ENCODE measurements around the gene HYAL3. TPM values are rescaled to one million over a fixed set of nuclear protein-coding genes. Genes with fewer than 3 reads are reported as not detected.
A peak's percentile ranks its signal among the peaks of the same experiment; 100 is the strongest.

The HYAL3 gene
- total RNA-seq, 4 donors from 2014 or later = 2.1 to 6.7 (median 3.4) TPM

DNA sequence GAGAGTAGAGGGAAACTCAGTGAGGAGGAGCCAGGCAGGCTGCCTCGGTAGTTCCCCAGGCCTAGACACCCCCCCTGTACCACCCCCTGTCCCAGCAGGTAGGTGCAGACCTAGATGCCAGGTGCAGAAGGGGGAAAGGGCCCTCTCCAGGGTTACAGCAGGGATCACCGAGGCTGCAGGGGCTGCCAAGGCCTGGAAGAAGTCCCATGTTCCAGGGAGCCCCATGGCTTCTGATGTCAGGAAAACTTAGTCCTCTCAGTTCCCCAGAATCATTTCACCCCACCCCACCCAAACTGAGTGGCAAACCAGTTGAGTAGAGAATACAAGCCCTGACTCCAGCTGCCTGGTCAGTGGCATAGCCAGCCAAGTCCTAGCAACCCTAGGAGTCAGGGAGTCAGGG lies 37.7 kb downstream of the HYAL3 start:
- Histone ChIP-seq H3K4me1 (peaks cover 66 to 96% (median 88%) of the 10 kb centered on the region in 4 donors), H3K27ac (replicated peaks in 1 of 4) (peak overlapping the region; percentile 93 to 100 (median 96))
- intact Hi-C loops (cut with DNase I) = no loop called here

DNA sequence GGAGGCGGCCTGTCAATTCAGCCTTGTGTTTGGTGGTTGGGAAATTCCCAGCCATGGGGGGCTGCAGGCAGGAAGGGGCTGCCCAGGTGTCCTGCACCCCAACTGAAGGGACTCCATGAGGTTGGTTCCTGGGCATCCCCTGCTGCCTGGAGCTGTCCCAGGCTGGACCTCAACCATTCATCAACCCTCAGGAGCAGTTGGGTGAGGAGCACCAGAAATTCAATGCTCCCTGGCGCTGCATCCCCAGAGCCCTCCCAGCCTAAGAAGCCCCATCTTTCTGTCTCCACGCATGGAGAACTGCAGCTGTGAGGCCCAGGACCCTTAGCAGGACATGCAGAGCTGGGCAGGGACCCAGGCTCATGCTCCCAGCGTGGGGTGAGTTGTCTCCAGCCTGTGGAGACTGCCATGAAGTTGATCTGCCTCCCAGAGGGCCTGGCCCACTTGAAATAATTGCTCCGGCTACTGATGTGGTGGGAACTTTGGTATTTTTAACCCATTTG lies 38.2 kb downstream of the HYAL3 start:
- 25% methylated on average over 2 of the region's 5 CpGs for WGBS

More for the DNA sequence above, 37.7 kb downstream of the HYAL3 start:
- Histone ChIP-seq H3K9me3 (no peaks in the 10 kb centered on the region), H3K27me3 (no peaks in the 10 kb centered on the region), H3K36me3 (peaks cover 15 to 31% (median 25%) of the 10 kb centered on the region in 4 donors), H3K4me3 (no peak overlapping the region)
- no peak for TF ChIP-seq POLR2A (IDR thresholded peaks at IDR 0.05; ENCODE audit: low read depth)
- TF ChIP-seq POLR2AphosphoS5 (IDR thresholded peaks at IDR 0.05) = no peak
- no peak for TF ChIP-seq CTCF (IDR thresholded peaks at IDR 0.05)
- TF ChIP-seq EP300 (IDR thresholded peaks at IDR 0.05) = no peak
- no peak for DNase-seq (ENCODE audit: extremely low spot score)
- WGBS = 60% methylated on average over 1 of the region's 2 CpGs

DNA sequence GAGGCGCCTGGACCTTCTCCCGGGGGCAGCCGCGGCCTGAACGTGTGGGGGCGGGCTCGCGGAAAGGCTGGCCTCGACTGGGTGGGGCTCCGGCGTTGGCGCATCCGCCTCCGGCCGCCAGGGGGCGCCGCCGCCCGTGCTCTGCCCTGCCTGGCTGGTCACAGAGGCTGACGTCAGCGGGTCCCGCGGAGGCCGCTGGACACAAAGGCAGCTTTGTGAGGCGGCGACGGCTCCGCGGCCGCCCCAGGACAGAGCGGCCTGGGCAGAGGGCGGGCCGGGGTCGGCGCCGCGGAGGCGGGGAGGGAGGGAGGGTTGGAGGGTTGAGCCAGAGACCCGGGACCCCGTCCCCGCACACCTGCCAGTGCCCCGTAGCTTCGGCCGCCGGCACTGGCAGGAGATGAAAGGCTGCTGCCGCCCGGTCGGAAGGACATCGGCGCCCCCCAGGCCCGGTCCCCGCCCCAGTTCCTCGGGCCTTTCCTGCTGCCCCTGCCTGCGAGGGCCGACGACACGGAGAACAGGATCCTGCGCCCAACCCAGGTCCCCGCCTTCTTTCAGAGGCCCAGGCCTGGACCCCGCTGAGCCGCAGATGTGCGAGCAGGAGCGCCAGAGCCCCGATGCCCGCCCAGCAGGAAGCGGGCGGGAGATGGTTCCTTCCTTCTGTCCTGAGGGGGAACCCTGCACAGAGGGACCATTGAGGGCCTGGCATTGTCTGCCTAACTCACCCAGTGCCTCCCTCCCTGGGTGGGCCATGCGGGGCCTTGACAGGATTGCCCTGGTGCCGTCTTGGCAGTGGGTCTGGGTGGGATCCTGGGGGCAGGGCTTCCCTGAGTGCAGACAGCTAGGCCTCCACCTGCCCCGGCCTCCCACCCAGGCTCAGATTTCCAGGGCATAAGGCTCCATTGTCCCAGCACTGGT lies 38.9 kb downstream of the HYAL3 start:
- H3K4me3 ChIP-seq = peak overlapping the region; percentile 59 to 69 (median 64)
- H3K27ac ChIP-seq (replicated peaks in 1 of 4) = peak overlapping the region; percentile 93 to 100 (median 96)
- peak; percentile 96 for DNase-seq (ENCODE audit: extremely low spot score)
- WGBS = 2% methylated on average over 13 of the region's 70 CpGs
- H3K27me3 ChIP-seq = no peaks in the 10 kb centered on the region
- no peaks in the 10 kb centered on the region for H3K9me3 ChIP-seq
- intact Hi-C loops (cut with DNase I) = no loop called here
- peaks cover 22 to 43% (median 37%) of the 10 kb centered on the region in 4 donors for H3K36me3 ChIP-seq
- TF ChIP-seq EP300 (IDR thresholded peaks at IDR 0.05) (no peak), POLR2A (IDR thresholded peaks at IDR 0.05; ENCODE audit: low read depth) (peak; percentile 24), CTCF (IDR thresholded peaks at IDR 0.05) (peak in 2 of 3 experiments; percentile 100), POLR2AphosphoS5 (IDR thresholded peaks at IDR 0.05) (peak; percentile 88 to 89)
- peaks cover 64 to 93% (median 88%) of the 10 kb centered on the region in 4 donors for H3K4me1 ChIP-seq

More for the DNA sequence above, 38.2 kb downstream of the HYAL3 start:
- intact Hi-C loops (cut with DNase I) = no loop called here
- no peak for DNase-seq (ENCODE audit: extremely low spot score)
- TF ChIP-seq POLR2A (IDR thresholded peaks at IDR 0.05; ENCODE audit: low read depth) = no peak
- no peak for TF ChIP-seq POLR2AphosphoS5 (IDR thresholded peaks at IDR 0.05)
- TF ChIP-seq CTCF (IDR thresholded peaks at IDR 0.05) = no peak
- no peak for TF ChIP-seq EP300 (IDR thresholded peaks at IDR 0.05)
- H3K4me1 ChIP-seq = peaks cover 66 to 95% (median 88%) of the 10 kb centered on the region in 4 donors
- no peaks in the 10 kb centered on the region for H3K27me3 ChIP-seq
- H3K4me3 ChIP-seq = peak overlapping the region; percentile 59 to 69 (median 64)
- H3K9me3 ChIP-seq = no peaks in the 10 kb centered on the region
- peak overlapping the region; percentile 93 to 100 (median 96) for H3K27ac ChIP-seq (replicated peaks in 1 of 4)
- H3K36me3 ChIP-seq = peaks cover 20 to 36% (median 30%) of the 10 kb centered on the region in 4 donors

GRCh38 chr3:50259432-50260026 lies 39.7 kb downstream of the HYAL3 start:
- Histone ChIP-seq H3K4me3 (peak overlapping the region; percentile 59 to 69 (median 64)), H3K27me3 (no peaks in the 10 kb centered on the region), H3K27ac (replicated peaks in 1 of 4) (peak overlapping the region; percentile 93 to 100 (median 96)), H3K9me3 (no peaks in the 10 kb centered on the region), H3K36me3 (peaks cover 24 to 46% (median 44%) of the 10 kb centered on the region in 4 donors), H3K4me1 (peaks cover 64 to 93% (median 88%) of the 10 kb centered on the region in 4 donors)
- intact Hi-C loops (cut with DNase I) = loop anchor here (2.0 kb wide), 1 partner anchor 13 kb away; no protein-coding TSS in a partner anchor
- 27% methylated on average over 8 of the region's 18 CpGs for WGBS
- TF ChIP-seq POLR2AphosphoS5 (IDR thresholded peaks at IDR 0.05) = no peak
- TF ChIP-seq CTCF (IDR thresholded peaks at IDR 0.05) = no peak
- TF ChIP-seq EP300 (IDR thresholded peaks at IDR 0.05) = no peak
- TF ChIP-seq POLR2A (IDR thresholded peaks at IDR 0.05; ENCODE audit: low read depth) = no peak
- no peak for DNase-seq (ENCODE audit: extremely low spot score)

All from esophagus muscularis mucosa (tissue), 4 donors.